ENCODE results near the gene LMAN1L.

LMAN1L gene

GRCh38 chr15:74838746-74839525, 26.3 kb downstream of the LMAN1L start:
- no peak for DNase-seq

GRCh38 chr15:74839526-74840395, 27.1 kb downstream of the LMAN1L start:
- DNase-seq = no peak

GRCh38 chr15:74840851-74841775, 28.5 kb downstream of the LMAN1L start:
- DNase-seq = no peak

- no peak for DNase-seq
Measured at GRCh38 chr15:74841891-74842373, 29.3 kb downstream of the LMAN1L start.

- peak; percentile 92 to 93 for DNase-seq
Measured at GRCh38 chr15:74842581-74843444, 30.2 kb downstream of the LMAN1L start, which contains the start of gene ULK3. TSS of gene ULK3 (minus strand) at chr15:74843156. CDS start at chr15:74843105, 51 bp downstream.

GRCh38 chr15:74843445-74843828, 30.8 kb downstream of the LMAN1L start:
- DNase-seq = no peak

GRCh38 chr15:74843891-74844299, 31.3 kb downstream of the LMAN1L start:
- DNase-seq = no peak

- peak in 1 of 2 donors; percentile 11 for DNase-seq
Measured at GRCh38 chr15:74844319-74845207, 31.9 kb downstream of the LMAN1L start.

- DNase-seq = peak; percentile 35 to 52
Measured at GRCh38 chr15:74845208-74845568, 32.6 kb downstream of the LMAN1L start.

GRCh38 chr15:74845581-74845980, 32.9 kb downstream of the LMAN1L start:
- peak in 1 of 2 donors; percentile 28 for DNase-seq

- no peak for DNase-seq
Measured at GRCh38 chr15:74847432-74847831, 34.8 kb downstream of the LMAN1L start.

GRCh38 chr15:74850393-74850792, 37.8 kb downstream of the LMAN1L start:
- no peak for DNase-seq

GRCh38 chr15:74851960-74852359, 39.3 kb downstream of the LMAN1L start:
- DNase-seq = no peak

- DNase-seq = no peak
Measured at GRCh38 chr15:74854453-74855022, 41.9 kb downstream of the LMAN1L start.

GRCh38 chr15:74855857-74856256, 43.2 kb downstream of the LMAN1L start:
- DNase-seq = no peak

- DNase-seq = no peak
Measured at GRCh38 chr15:74856537-74856936, 43.9 kb downstream of the LMAN1L start.

GRCh38 chr15:74857082-74857655, 44.5 kb downstream of the LMAN1L start:
- DNase-seq = no peak

GRCh38 chr15:74857671-74858368, 45.2 kb downstream of the LMAN1L start:
- DNase-seq = no peak

- DNase-seq = no peak
Measured at GRCh38 chr15:74858369-74858740, 45.7 kb downstream of the LMAN1L start.
